ENCODE data around the gene GLMP.
A peak's percentile ranks its signal among the peaks of the same experiment; 100 is the strongest.

Gene GLMP

GRCh38 chr1:156247460-156248322 is 47.8 kb downstream of the GLMP start, which contains the start of gene PAQR6:
PAQR6 (minus strand) TSS chr1:156248056; CDS start chr1:156246731, 1,325 bp downstream.
- DNase-seq, result no peak

GRCh38 chr1:156246781-156247459 is 48.6 kb downstream of the GLMP start:
- DNase-seq, result no peak

DNA sequence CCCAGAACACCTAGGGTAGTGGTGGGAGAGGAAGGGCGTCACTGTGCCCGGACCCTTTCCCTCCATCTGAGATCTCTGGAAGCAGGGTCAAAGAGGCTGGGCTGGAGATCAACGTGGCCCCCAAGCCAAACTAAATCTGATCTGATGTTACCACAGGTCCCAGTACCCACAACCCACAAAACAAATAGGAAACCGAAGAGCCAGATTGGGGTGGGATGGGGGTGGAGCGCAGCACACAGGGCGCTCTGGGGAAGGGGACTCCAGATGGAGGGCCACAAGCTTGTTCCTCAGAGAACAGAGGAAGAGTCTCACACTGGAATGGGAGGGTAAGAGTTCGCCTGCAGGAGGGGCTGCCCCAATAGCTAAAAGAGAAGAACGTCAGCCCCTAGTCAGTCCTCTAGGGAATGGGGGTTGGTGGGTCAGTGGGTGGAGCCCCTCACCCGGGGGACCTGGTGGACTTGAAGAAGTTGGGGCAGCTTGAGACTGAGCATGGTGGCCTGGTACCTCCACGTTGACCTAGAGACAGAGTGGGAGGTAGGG is 49.2 kb downstream of the GLMP start:
- DNase-seq, result no peak

DNA sequence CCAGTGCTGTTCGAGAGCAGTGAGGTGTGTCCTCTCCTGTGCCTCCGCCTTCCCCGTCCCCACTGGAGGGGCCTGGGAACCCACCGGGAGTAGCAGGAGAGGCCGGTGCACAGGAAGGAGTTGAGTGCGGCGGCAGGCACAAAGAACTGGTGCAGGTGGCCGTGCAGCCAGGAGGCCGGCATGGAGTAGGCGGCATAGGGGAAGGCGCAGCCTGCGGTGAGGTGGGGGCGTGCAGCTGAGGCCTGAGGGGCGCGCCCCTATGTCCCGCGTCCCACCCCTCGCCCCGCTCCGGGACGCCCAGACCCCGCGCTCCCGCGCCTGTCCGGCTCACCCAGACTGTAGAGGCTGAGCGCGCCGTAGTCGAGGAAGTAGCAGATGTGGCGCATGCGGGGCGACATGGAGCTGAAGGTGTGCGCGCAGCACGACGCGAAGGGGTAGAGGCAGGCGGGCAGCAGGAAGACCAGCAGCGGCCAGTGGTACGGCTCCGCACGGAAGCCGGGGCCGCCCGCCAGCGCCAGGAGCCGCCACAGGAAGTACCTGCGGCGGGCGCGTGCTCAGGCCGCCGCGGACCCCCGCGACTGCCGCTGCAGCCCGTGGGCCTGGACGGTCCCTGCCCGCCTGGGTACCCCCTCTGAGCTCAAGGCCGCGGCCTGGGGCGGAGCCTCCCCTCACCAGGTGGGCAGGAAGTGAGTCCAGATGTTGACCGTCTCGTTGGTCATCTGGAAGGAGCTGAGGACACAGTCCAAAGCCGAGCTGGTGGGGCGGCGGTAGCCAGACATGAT is 49.8 kb downstream of the GLMP start:
- peak; percentile 50 for DNase-seq

- no peak for DNase-seq
These were observed 50.8 kb downstream of the GLMP start for GRCh38 chr1:156244712-156245111.

DNA sequence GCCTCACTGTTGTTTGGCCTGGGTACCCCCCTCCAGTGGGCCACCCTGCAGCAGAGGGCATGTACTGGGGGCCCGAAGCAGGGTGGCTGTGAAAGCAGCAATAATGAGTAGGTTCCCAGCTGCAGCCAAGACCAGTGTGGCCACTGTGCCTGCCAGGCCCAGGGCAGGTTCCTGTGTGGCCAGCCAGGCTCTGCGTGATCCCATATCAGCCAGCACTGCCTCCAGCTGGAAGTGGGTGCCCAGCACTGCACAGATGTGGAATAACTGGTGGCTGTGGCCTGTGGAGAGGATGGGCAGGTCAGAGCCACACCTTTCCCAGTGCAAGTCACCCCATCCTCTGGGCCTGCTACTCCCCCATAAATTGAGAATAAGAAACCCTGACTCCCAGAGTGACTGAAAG is 51.4 kb downstream of the GLMP start:
- no peak for DNase-seq

- DNase-seq, result no peak
These were observed 52.7 kb downstream of the GLMP start for GRCh38 chr1:156242738-156243137.

All from activated CD4-positive, alpha-beta T cell treated with anti-CD3 and anti-CD28 coated beads, Interleukin-10, Interleukin-2, amounts not matched to agents 100 ng/mL and 50 ng/mL, durations not matched to agents 16 hours and 8 hours (primary cell).